Tibial nerve (tissue), 4 donors: ENCODE data around the gene TIMM21.

ENCODE experiments used
- CTCF ChIP-seq, 5 experiments: fragments of 200-600 bp in 3 of 5; fragments of 450-650 bp in 2 of 5; sonication (generic) in 3 of 5; IDR thresholded peaks; one replicate each; pipeline ENCODE4 v1.5.1; 2016 to 2019; ENCODE audit warnings: antibody characterized with exemption in 5 of 5, mild to moderate bottlenecking in 3 of 5, moderate library complexity in 2 of 5
- EP300 ChIP-seq, 2 donors: sonication (generic); formaldehyde crosslinking; IDR thresholded peaks; one replicate each; pipeline ENCODE4 v1.6.1; 2017; ENCODE audit warnings: antibody characterized with exemption in 2 of 2, mild to moderate bottlenecking in 1 of 2
- POLR2A ChIP-seq, 2 donors: fragments of 450-650 bp; IDR thresholded peaks; one replicate each; pipeline ENCODE4 v1.6.1; 2017; ENCODE audit warnings: antibody characterized with exemption in 2 of 2, mild to moderate bottlenecking in 2 of 2, moderate library complexity in 2 of 2

GRCh38 chr18:74110149-74110548 is 38.2 kb upstream of the TIMM21 start:
- no peak for TF ChIP-seq POLR2A (IDR thresholded peaks at IDR 0.05)
- TF ChIP-seq CTCF (IDR thresholded peaks at IDR 0.05), result no peak
- no peak for TF ChIP-seq EP300 (IDR thresholded peaks at IDR 0.05)
